Measurements from ENCODE around the gene DYRK4.

DNA sequence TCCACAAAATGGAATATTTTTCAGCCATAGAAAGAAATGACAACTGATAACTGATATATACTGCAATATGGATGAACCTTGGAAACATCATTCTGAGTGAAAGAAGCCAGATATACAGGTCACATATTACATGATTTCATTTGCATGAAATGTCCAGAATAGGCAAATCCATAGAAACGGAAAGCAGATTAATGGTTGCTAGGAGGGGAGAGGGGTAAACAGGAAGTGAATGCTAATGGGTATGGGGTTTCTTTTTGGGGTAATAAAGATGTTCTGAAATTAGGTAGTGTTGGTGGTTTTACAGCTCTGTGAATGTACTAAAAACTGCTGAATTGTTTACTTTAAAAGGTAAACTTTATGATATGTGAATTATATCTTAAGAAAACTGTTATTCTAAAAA is 16.8 kb upstream of the DYRK4 start:
- TF ChIP-seq, protein P1, sequence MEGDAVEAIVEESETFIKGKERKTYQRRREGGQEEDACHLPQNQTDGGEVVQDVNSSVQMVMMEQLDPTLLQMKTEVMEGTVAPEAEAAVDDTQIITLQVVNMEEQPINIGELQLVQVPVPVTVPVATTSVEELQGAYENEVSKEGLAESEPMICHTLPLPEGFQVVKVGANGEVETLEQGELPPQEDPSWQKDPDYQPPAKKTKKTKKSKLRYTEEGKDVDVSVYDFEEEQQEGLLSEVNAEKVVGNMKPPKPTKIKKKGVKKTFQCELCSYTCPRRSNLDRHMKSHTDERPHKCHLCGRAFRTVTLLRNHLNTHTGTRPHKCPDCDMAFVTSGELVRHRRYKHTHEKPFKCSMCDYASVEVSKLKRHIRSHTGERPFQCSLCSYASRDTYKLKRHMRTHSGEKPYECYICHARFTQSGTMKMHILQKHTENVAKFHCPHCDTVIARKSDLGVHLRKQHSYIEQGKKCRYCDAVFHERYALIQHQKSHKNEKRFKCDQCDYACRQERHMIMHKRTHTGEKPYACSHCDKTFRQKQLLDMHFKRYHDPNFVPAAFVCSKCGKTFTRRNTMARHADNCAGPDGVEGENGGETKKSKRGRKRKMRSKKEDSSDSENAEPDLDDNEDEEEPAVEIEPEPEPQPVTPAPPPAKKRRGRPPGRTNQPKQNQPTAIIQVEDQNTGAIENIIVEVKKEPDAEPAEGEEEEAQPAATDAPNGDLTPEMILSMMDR (IDR thresholded peaks at IDR 0.05), result no peak
- no peak for TF ChIP-seq POLR2A (IDR thresholded peaks at IDR 0.05)
